ENCODE measurements around the gene B3GNT4.
"Not testable (repeated sequence)": the region's sequence is repeated elsewhere in the genome, so short reads cannot be mapped to it uniquely, and the experiment has no call there.

Gene B3GNT4

DNA sequence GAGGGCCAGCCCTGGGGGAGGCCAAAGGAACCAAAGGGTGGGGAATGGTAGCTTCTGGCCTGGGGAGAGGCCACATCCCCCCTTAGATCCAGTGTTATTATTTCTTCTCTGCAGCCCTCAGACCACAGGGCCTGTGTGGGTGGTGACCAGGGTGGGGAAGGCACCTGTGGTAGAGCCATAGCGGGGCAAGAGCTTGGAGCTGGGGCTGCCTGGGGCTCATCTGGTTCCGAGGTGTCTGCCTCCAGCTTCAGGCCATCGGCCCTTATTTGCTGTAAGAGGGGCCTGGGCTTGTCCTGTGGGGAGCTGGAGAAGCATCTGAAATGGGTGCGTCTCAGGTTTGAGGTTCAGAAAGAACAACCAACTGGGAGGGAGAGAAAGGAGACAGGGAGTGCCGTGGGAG, 2.1 kb upstream of the B3GNT4 start:
- TF ChIP-seq POLR2AphosphoS5 (IDR thresholded peaks at IDR 0.05; ENCODE audit: low read depth) = no peak
- no peak for TF ChIP-seq CTCF (IDR thresholded peaks at IDR 0.05; ENCODE audit: insufficient read depth, low read length)
- TF ChIP-seq GABPA (IDR thresholded peaks at IDR 0.05; ENCODE audit: low read depth) = no peak
- TF ChIP-seq, protein P1, sequence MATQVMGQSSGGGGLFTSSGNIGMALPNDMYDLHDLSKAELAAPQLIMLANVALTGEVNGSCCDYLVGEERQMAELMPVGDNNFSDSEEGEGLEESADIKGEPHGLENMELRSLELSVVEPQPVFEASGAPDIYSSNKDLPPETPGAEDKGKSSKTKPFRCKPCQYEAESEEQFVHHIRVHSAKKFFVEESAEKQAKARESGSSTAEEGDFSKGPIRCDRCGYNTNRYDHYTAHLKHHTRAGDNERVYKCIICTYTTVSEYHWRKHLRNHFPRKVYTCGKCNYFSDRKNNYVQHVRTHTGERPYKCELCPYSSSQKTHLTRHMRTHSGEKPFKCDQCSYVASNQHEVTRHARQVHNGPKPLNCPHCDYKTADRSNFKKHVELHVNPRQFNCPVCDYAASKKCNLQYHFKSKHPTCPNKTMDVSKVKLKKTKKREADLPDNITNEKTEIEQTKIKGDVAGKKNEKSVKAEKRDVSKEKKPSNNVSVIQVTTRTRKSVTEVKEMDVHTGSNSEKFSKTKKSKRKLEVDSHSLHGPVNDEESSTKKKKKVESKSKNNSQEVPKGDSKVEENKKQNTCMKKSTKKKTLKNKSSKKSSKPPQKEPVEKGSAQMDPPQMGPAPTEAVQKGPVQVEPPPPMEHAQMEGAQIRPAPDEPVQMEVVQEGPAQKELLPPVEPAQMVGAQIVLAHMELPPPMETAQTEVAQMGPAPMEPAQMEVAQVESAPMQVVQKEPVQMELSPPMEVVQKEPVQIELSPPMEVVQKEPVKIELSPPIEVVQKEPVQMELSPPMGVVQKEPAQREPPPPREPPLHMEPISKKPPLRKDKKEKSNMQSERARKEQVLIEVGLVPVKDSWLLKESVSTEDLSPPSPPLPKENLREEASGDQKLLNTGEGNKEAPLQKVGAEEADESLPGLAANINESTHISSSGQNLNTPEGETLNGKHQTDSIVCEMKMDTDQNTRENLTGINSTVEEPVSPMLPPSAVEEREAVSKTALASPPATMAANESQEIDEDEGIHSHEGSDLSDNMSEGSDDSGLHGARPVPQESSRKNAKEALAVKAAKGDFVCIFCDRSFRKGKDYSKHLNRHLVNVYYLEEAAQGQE (IDR thresholded peaks at IDR 0.05; ENCODE audit: insufficient replicate concordance, low read depth) = no peak
- TF ChIP-seq SPI1 (IDR thresholded peaks at IDR 0.05; ENCODE audit: borderline replicate concordance, low read depth) = no peak
- H3K27me3 ChIP-seq (ENCODE audit: insufficient read depth, poor library complexity, severe bottlenecking) = peaks cover 28% of the 10 kb centered on the region
- H3K27ac ChIP-seq (replicated peaks) = no peak overlapping the region
- DNase-seq (ENCODE audit: low read depth in 1 of 2, low spot score in 1 of 2) = no peak
- H3K4me3 ChIP-seq (replicated peaks; ENCODE audit: insufficient read depth, low read length) = no peak overlapping the region

- H3K27me3 ChIP-seq (ENCODE audit: insufficient read depth, poor library complexity, severe bottlenecking) = peaks cover 28% of the 10 kb centered on the region
- DNase-seq (ENCODE audit: low read depth in 1 of 2, low spot score in 1 of 2) = no peak
- H3K27ac ChIP-seq (replicated peaks) = no peak overlapping the region
- H3K4me3 ChIP-seq (replicated peaks; ENCODE audit: insufficient read depth, low read length) = no peak overlapping the region
- TF ChIP-seq GABPA (IDR thresholded peaks at IDR 0.05; ENCODE audit: low read depth) (no peak), POLR2AphosphoS5 (IDR thresholded peaks at IDR 0.05; ENCODE audit: low read depth) (no peak), CTCF (IDR thresholded peaks at IDR 0.05; ENCODE audit: insufficient read depth, low read length) (no peak), SPI1 (IDR thresholded peaks at IDR 0.05; ENCODE audit: borderline replicate concordance, low read depth) (no peak)
- TF ChIP-seq, protein P1 (IDR thresholded peaks at IDR 0.05; ENCODE audit: insufficient replicate concordance, low read depth) = no peak
Measured at GRCh38 chr12:122202017-122202416, 1.5 kb upstream of the B3GNT4 start.

DNA sequence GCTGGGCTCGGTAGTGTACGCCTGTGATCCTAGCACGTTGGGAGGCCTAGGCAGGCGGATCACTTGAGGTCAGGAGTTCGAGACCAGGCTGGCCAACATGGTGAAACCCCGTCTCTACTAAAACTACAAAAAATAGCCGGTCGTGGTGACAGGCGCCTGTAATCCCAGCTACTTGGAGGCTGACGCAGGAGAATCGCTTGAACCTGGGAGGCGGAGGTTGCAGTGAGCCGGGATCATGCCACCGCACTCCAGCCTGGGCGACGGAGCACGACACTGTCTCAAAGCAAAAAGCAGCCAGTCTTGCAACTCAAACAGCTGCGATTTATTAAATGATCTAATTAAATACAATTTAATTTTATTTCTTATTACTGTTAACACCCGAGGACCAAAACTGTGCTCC, 698 bp upstream of the B3GNT4 start:
- peaks cover 28% of the 10 kb centered on the region for H3K27me3 ChIP-seq (ENCODE audit: insufficient read depth, poor library complexity, severe bottlenecking)
- H3K27ac ChIP-seq (replicated peaks); H3K4me3 ChIP-seq (replicated peaks; ENCODE audit: insufficient read depth, low read length); DNase-seq (ENCODE audit: low read depth in 1 of 2, low spot score in 1 of 2): not testable (repeated sequence)

DNA sequence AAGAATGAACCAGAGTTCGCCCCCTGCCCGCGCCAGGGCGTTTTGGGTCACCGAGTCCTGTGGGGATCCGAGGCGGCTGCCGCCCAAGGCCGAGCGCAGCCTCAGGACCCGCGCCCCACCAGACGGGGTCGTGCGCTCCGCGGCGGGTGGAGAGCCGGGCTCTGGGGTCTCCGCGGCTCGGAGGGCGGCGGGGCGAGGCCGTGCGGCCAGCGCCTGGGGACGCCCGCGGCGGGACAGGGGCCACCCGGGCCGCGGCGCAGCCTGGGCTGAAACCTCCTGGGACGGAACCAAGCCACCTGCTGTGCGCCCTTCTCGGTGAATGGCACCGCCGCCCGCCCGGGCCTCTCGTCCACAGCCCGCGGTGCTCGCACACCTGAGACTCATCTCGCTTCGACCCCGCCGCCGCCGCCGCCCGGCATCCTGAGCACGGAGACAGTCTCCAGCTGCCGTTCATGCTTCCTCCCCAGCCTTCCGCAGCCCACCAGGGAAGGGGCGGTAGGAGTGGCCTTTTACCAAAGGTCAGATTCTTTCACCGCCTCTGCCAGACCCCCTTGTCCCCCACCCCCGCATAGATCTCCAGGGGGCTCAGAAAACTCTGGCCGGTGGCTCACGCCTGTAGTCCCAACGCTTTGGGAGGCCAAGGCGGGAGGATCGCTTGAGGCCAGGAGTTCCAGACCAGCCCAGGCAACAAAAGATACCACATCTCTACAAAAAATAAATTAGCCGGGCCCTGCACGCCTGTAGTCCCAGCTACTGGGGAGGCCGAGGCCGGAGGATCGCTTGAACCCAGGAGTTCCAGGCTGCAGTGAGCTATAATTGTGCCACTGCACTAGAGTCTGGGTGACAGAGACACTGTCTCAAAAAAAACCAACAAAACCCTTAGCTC, 901 bp downstream of the B3GNT4 start:
- Histone ChIP-seq H3K27me3 (ENCODE audit: insufficient read depth, poor library complexity, severe bottlenecking) (peaks cover 28% of the 10 kb centered on the region), H3K4me3 (replicated peaks; ENCODE audit: insufficient read depth, low read length) (peak overlapping the region; percentile 4; the same call in 1 of the 2 replicates), H3K27ac (replicated peaks) (no peak overlapping the region)
- DNase-seq (ENCODE audit: low read depth in 1 of 2, low spot score in 1 of 2) = no peak
- no peak for TF ChIP-seq SPI1 (IDR thresholded peaks at IDR 0.05; ENCODE audit: borderline replicate concordance, low read depth)
- no peak for TF ChIP-seq CTCF (IDR thresholded peaks at IDR 0.05; ENCODE audit: insufficient read depth, low read length)
